IPS DF 4.7 (cell line): Measurements from ENCODE around the gene CEACAM3.
"Not testable (repeated sequence)": the region's sequence is repeated elsewhere in the genome, so short reads cannot be mapped to it uniquely, and the experiment has no call there.

Experiments used
- DNase-seq: peaks from one replicate; pipeline ENCODE4 v3.0.0-alpha.2; 2013; ENCODE audit warnings: low spot score; ENCODE audit errors: extremely low read depth

The CEACAM3 gene

DNA sequence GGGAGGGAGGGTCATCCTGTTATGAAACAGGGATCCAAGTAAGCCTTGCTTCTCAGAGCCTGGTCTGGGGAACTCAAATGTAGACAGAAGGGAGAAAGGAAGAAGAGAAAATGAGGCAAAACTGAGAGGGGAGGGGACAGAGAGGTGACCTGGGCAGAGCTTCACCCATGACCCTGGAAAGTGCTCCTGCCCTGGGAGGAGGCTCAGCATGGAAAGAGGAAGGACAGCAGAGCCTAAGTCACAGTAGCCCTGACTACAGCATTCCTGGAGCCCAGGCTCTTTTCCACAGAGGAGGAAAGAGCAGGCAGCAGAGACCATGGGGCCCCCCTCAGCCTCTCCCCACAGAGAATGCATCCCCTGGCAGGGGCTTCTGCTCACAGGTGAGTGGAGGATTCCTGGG lies at the start of gene CEACAM3:
CEACAM3 (plus strand) TSS at position 226 of the 400 bp plus-strand sequence; CDS start at position 317, 91 bp downstream.
- no peak for DNase-seq

GRCh38 chr19:41746593-41747227 lies 49.7 kb upstream of the CEACAM3 start:
- no peak for DNase-seq

DNA sequence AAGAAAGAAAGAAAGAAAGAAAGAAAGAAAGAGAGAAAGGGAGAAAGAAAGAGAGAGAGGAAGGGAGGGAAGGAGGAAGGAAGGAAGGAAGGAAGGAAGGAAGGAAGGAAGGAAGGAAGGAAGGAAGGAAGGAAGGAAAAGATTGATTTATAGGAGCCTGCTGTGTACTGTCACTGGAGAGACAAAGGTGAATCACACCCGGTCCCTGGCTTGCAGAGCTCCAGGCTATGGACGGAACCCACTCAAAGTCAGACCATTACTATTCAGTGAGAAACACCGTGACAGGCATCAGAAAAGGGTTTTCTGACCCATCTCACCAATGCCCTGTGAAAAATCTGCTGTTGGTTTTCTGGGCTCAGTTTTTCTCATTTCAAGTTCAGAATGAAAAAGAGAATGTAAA lies 48.4 kb upstream of the CEACAM3 start:
- no peak for DNase-seq

DNA sequence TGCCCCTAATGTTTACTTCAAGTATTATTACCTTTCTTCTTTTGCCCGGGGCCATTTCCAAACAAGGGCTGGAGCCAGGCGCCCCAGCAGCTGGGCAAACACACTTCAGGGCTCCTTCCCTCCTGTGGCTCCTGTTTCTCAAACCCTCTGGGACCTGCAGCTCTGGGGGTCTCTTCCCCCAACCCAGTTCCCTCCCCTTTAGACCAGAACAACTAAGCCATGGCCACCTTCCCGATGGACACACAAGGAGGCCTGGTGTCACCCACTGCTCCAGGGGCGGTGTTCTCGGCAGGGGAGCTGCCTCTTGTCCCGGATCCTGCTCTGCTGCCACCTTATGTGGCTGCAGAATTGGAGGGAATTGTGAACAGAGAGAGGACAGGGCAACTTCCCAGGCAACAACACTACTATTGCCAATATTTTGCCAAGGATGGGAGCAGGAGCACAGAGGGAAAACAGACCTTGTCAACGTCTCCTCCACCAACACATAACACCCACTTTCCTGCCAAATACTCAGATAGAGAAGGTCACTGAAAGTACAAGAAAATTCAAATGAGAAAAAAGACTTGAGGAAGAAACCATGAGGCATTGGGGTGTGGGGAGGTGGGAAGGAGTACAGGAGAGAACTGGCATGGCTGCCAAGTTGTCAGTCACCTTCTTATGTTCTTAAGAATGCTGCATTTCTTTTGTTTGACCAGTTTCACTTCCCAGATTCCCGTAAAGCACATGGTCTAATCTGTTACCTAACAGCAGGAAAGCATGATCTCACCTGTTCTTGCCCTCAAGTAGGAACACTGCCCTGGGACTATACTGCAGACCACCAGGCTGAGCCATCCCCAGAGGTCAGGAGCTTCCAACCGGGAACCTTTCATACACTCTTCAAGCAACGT lies 45.9 kb upstream of the CEACAM3 start:
- DNase-seq = not testable (repeated sequence)

DNA sequence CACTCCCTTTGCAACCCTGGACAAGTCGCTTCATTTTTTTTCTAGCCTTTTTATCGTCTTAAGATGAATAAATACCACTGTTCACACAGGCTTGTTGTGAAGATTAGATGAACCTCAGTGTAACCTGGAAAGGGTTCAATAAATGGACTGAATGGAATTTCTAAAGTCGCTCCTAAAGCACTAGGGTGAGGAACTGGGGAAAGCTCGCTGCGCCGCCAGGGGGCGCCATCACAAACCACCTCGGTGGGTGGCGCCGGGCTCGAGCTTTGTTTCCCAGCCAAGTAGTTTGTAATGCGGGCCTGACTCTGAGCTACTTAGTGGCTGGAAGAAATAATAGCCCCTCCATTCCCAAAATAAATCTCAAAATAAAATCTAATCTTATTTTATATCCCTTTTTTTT lies 43.2 kb upstream of the CEACAM3 start:
- DNase-seq = no peak

GRCh38 chr19:41753936-41754529 lies 42.4 kb upstream of the CEACAM3 start:
- no peak for DNase-seq

DNA sequence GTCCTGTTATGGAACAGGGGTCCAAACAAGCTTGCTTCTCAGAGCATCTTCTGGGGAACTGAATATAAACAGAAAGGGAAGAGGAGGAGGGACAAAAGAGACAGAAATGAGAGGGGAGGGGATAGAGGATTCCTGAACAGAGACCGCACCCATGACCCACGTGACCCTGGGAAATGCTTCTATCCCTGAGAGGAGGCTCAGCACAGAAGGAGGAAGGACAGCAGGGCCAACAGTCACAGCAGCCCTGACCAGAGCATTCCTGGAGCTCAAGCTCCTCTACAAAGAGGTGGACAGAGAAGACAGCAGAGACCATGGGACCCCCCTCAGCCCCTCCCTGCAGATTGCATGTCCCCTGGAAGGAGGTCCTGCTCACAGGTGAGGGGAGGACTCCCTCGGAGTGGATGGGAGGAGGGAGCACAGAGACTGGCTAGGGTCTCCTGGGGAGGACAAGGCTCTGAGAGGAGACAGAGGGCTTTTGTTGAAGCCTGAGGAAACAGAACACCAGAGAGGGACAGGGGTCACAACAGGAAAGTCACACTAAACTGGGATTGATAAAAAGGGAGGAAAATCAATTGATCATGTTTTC lies 41.0 kb upstream of the CEACAM3 start, which contains the start of gene CEACAM6:
CEACAM6 (plus strand) TSS at position 203 of the 586 bp plus-strand sequence; CDS start at position 312, 109 bp downstream.
- no peak for DNase-seq

DNA sequence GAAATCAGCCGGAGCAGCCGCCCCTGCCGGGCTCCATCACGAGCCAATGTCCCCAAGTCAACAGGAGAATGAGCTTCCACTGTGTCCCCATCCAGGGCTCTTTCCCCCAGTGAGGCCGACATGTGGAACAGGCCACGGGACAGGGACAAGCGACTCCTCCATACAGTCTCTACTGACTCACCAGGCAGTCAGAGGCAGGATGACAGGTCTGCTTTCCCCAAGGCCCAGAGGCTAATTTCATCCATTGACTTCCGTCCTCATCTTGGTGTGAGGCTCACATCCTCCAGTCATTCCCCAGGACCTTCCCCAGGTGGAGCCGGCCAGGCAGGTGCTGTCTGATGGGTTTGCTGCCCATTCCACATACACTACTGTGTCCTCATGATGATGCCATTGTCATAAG lies 37.5 kb upstream of the CEACAM3 start:
- no peak for DNase-seq

DNA sequence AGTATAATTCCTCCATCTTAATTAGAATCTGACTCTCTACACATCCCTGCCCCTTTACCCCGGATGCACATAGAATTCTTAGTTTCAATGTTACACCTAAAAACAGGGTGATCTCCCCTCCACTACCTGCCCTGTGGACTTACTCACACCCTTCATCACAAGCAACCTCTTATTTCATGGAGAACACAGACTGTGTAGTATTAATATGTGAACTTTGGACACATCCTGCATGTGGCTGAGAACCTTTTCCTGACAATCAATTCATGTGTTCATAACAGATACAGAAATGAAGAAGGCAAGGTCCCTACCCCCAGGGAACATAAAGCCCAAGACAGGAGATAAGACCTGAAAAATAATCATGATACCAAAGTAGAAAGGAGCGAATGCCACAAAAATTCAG lies 29.3 kb upstream of the CEACAM3 start:
- DNase-seq = no peak

DNA sequence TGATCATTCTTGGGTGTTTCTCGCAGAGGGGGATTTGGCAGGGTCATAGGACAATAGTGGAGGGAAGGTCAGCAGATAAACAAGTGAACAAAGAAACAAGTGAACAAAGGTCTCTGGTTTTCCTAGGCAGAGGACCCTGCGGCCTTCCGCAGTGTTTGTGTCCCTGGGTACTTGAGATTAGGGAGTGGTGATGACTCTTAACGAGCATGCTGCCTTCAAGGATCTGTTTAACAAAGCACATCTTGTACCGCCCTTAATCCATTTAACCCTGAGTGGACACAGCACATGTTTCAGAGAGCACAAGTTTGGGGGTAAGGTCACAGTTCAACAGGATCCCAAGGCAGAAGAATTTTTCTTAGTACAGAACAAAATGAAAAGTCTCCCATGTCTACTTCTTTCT lies 28.3 kb upstream of the CEACAM3 start:
- DNase-seq = not testable (repeated sequence)

- no peak for DNase-seq
Measured at GRCh38 chr19:41769608-41770007, 26.8 kb upstream of the CEACAM3 start.

- DNase-seq = no peak
Measured at GRCh38 chr19:41771410-41771809, 25.0 kb upstream of the CEACAM3 start.

GRCh38 chr19:41774515-41774980 lies 21.8 kb upstream of the CEACAM3 start:
- DNase-seq = no peak

DNA sequence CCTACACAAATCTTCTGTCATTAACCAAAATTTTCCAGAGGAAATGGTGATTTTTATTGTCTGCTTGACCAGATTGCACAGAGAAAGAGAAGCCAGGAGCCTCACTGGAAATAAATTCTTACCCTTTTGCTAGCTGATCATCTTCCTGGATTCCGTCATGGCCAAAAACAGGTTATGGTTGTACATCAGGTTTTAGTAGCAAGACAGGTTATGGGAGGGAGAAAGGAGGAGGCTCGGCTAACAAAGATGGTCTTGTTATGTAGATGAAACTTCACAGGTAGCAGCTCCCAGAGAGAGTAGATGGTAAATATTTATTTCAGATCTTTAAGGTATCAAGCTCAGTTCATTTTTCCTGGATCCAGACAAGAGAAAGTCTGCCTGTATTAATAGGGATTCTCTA lies 19.7 kb upstream of the CEACAM3 start:
- no peak for DNase-seq

DNA sequence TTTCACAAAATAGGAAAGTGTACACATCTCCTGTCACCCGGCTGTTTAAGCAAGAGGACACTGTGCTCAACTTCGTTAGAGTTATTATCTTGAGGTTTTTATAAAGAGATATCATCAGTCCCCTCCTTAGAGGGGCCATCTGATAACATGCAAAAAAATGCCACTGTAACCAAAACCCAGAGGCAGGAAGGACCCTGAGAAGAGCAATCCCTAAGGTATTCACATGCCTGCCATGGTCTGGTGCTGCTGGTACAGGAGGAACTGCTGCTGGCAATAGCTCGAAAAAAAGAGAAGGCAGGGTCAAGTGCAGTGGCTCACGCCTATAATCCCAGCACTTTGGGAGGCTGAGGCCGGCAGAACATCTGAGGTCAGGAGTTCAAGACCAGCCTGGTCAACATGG lies 12.8 kb upstream of the CEACAM3 start:
- no peak for DNase-seq

- no peak for DNase-seq
Measured at GRCh38 chr19:41784312-41784711, 12.1 kb upstream of the CEACAM3 start.

GRCh38 chr19:41784743-41785142 lies 11.6 kb upstream of the CEACAM3 start:
- DNase-seq = no peak

- DNase-seq = peak; percentile 85
Measured at GRCh38 chr19:41785653-41786052, 10.7 kb upstream of the CEACAM3 start.

- no peak for DNase-seq
Measured at GRCh38 chr19:41787055-41787454, 9.3 kb upstream of the CEACAM3 start.

- not testable (repeated sequence) for DNase-seq
Measured at GRCh38 chr19:41788518-41788917, 7.9 kb upstream of the CEACAM3 start.

- not testable (repeated sequence) for DNase-seq
Measured at GRCh38 chr19:41789053-41789452, 7.3 kb upstream of the CEACAM3 start.
